Stimulated activated naive CD8-positive, alpha-beta T cell treated with anti-CD3 and anti-CD28 coated beads, Interleukin-15, Interleukin-2, amounts not matched to agents 100 ng/mL and 50 ng/mL, for 24 hours (primary cell): ENCODE data around the gene DLX3.
A peak's percentile ranks its signal among the peaks of the same experiment; 100 is the strongest.

Experiments used
- H3K27ac Mint-ChIP-seq: one replicate; pipeline ENCODE4 v1.8.0; 2021; ENCODE audit warnings: mild to moderate bottlenecking, mixed read lengths
- H3K27me3 Mint-ChIP-seq: one replicate; pipeline ENCODE4 v1.8.0; 2021; ENCODE audit warnings: mixed read lengths
- H3K36me3 Mint-ChIP-seq: one replicate; pipeline ENCODE4 v1.8.0; 2021; ENCODE audit warnings: low read depth, mixed read lengths
- H3K4me1 Mint-ChIP-seq: one replicate; pipeline ENCODE4 v1.8.0; 2021; ENCODE audit warnings: low read depth, mixed read lengths
- H3K4me3 Mint-ChIP-seq: one replicate; pipeline ENCODE4 v1.8.0; 2021; ENCODE audit warnings: mild to moderate bottlenecking, mixed read lengths
- H3K9me3 Mint-ChIP-seq: one replicate; pipeline ENCODE4 v1.8.0; 2021; ENCODE audit warnings: mixed read lengths

Gene DLX3

GRCh38 chr17:50013079-50013478, 18.1 kb upstream of the DLX3 start:
- Mint-ChIP-seq H3K27ac (no peak overlapping the region), H3K4me3 (no peak overlapping the region), H3K4me1 (no peaks in the 10 kb centered on the region), H3K9me3 (peaks cover 34% of the 10 kb centered on the region), H3K27me3 (peaks cover 45% of the 10 kb centered on the region), H3K36me3 (peaks cover 6% of the 10 kb centered on the region)

GRCh38 chr17:50009282-50009681, 14.3 kb upstream of the DLX3 start:
- H3K4me1 Mint-ChIP-seq: no peaks in the 10 kb centered on the region
- peaks cover 27% of the 10 kb centered on the region for H3K9me3 Mint-ChIP-seq
- H3K4me3 Mint-ChIP-seq: no peak overlapping the region
- H3K27me3 Mint-ChIP-seq: peaks cover 59% of the 10 kb centered on the region
- no peak overlapping the region for H3K27ac Mint-ChIP-seq
- H3K36me3 Mint-ChIP-seq: peaks cover 6% of the 10 kb centered on the region

- H3K27me3 Mint-ChIP-seq: peaks cover 51% of the 10 kb centered on the region
- H3K4me1 Mint-ChIP-seq: no peaks in the 10 kb centered on the region
- H3K36me3 Mint-ChIP-seq: no peaks in the 10 kb centered on the region
- no peak overlapping the region for H3K27ac Mint-ChIP-seq
- no peak overlapping the region for H3K4me3 Mint-ChIP-seq
- H3K9me3 Mint-ChIP-seq: peaks cover 3% of the 10 kb centered on the region
Measured at GRCh38 chr17:50003911-50004310, 8.9 kb upstream of the DLX3 start.

- Mint-ChIP-seq H3K4me1 (peaks cover 23% of the 10 kb centered on the region), H3K9me3 (no peaks in the 10 kb centered on the region), H3K36me3 (no peaks in the 10 kb centered on the region), H3K27ac (no peak overlapping the region), H3K27me3 (peaks cover 72% of the 10 kb centered on the region), H3K4me3 (no peak overlapping the region)
Measured at GRCh38 chr17:49998836-49999511, 4.0 kb upstream of the DLX3 start.

GRCh38 chr17:49997773-49998703, 3.0 kb upstream of the DLX3 start:
- H3K27me3 Mint-ChIP-seq: peaks cover 75% of the 10 kb centered on the region
- H3K27ac Mint-ChIP-seq: no peak overlapping the region
- no peaks in the 10 kb centered on the region for H3K9me3 Mint-ChIP-seq
- H3K36me3 Mint-ChIP-seq: no peaks in the 10 kb centered on the region
- H3K4me1 Mint-ChIP-seq: peaks cover 26% of the 10 kb centered on the region
- no peak overlapping the region for H3K4me3 Mint-ChIP-seq

GRCh38 chr17:49997301-49997650, 2.3 kb upstream of the DLX3 start:
- Mint-ChIP-seq H3K4me1 (peaks cover 30% of the 10 kb centered on the region), H3K27ac (no peak overlapping the region), H3K9me3 (no peaks in the 10 kb centered on the region), H3K36me3 (no peaks in the 10 kb centered on the region), H3K4me3 (no peak overlapping the region), H3K27me3 (peaks cover 77% of the 10 kb centered on the region)

- H3K4me1 Mint-ChIP-seq: peaks cover 30% of the 10 kb centered on the region
- H3K27me3 Mint-ChIP-seq: peaks cover 77% of the 10 kb centered on the region
- H3K9me3 Mint-ChIP-seq: no peaks in the 10 kb centered on the region
- no peaks in the 10 kb centered on the region for H3K36me3 Mint-ChIP-seq
- no peak overlapping the region for H3K4me3 Mint-ChIP-seq
- H3K27ac Mint-ChIP-seq: no peak overlapping the region
Measured at GRCh38 chr17:49996495-49997300, 1.7 kb upstream of the DLX3 start.

GRCh38 chr17:49996121-49996494, 1.1 kb upstream of the DLX3 start:
- H3K4me3 Mint-ChIP-seq: no peak overlapping the region

GRCh38 chr17:49994085-49995054, 654 bp downstream of the DLX3 start:
- H3K27me3 Mint-ChIP-seq: peaks cover 75% of the 10 kb centered on the region

More at GRCh38 chr17:49996121-49996494, 1.1 kb upstream of the DLX3 start:
- Mint-ChIP-seq H3K27ac (no peak overlapping the region), H3K9me3 (no peaks in the 10 kb centered on the region), H3K27me3 (peaks cover 74% of the 10 kb centered on the region), H3K4me1 (peaks cover 30% of the 10 kb centered on the region), H3K36me3 (no peaks in the 10 kb centered on the region)

GRCh38 chr17:49993423-49994060, 1.5 kb downstream of the DLX3 start:
- H3K27me3 Mint-ChIP-seq: peaks cover 76% of the 10 kb centered on the region

More at GRCh38 chr17:49994085-49995054, 654 bp downstream of the DLX3 start:
- Mint-ChIP-seq H3K9me3 (no peaks in the 10 kb centered on the region), H3K4me1 (peaks cover 30% of the 10 kb centered on the region), H3K4me3 (peak overlapping the region; percentile 77), H3K36me3 (no peaks in the 10 kb centered on the region), H3K27ac (no peak overlapping the region)

GRCh38 chr17:49992933-49993422, 2.0 kb downstream of the DLX3 start:
- H3K9me3 Mint-ChIP-seq: no peaks in the 10 kb centered on the region
- H3K27me3 Mint-ChIP-seq: peaks cover 76% of the 10 kb centered on the region
- H3K4me1 Mint-ChIP-seq: peaks cover 26% of the 10 kb centered on the region
- H3K36me3 Mint-ChIP-seq: no peaks in the 10 kb centered on the region
- no peak overlapping the region for H3K27ac Mint-ChIP-seq
- H3K4me3 Mint-ChIP-seq: peak overlapping the region; percentile 75

More at GRCh38 chr17:49993423-49994060, 1.5 kb downstream of the DLX3 start:
- Mint-ChIP-seq H3K9me3 (no peaks in the 10 kb centered on the region), H3K4me3 (peak overlapping the region; percentile 77), H3K27ac (no peak overlapping the region), H3K36me3 (no peaks in the 10 kb centered on the region), H3K4me1 (peaks cover 28% of the 10 kb centered on the region)

GRCh38 chr17:49992191-49992932, 2.7 kb downstream of the DLX3 start:
- Mint-ChIP-seq H3K27ac (no peak overlapping the region), H3K4me1 (peaks cover 26% of the 10 kb centered on the region), H3K9me3 (no peaks in the 10 kb centered on the region), H3K27me3 (peaks cover 77% of the 10 kb centered on the region), H3K4me3 (peak overlapping the region; percentile 75), H3K36me3 (no peaks in the 10 kb centered on the region)

GRCh38 chr17:49991409-49991808, 3.6 kb downstream of the DLX3 start:
- no peaks in the 10 kb centered on the region for H3K36me3 Mint-ChIP-seq
- H3K27me3 Mint-ChIP-seq: peaks cover 81% of the 10 kb centered on the region
- H3K9me3 Mint-ChIP-seq: no peaks in the 10 kb centered on the region
- H3K4me3 Mint-ChIP-seq: no peak overlapping the region
- H3K4me1 Mint-ChIP-seq: peaks cover 23% of the 10 kb centered on the region
- H3K27ac Mint-ChIP-seq: no peak overlapping the region
